Liver (tissue), 3 donors: ENCODE measurements around the gene NR6A1.

Experiments used
- ATF3 ChIP-seq: IDR thresholded peaks from 2 replicates; pipeline ENCODE4 v1.6.1; 2016; ENCODE audit warnings: antibody characterized with exemption
- CTCF ChIP-seq: fragments of 150-350 bp; IDR thresholded peaks from 2 replicates; pipeline ENCODE4 v1.5.1; 2017; ENCODE audit warnings: improper control_type of control experiment, low read depth, low read length; ENCODE audit not compliant: missing input control
- EGR1 ChIP-seq, 2 donors: IDR thresholded peaks; 2 replicates each; pipeline ENCODE4 v1.6.1; 2016 to 2018; ENCODE audit warnings: antibody characterized with exemption in 2 of 2, low read depth in 2 of 2
- GABPA ChIP-seq, 2 donors: IDR thresholded peaks in 1 of 2; conservative IDR thresholded peaks in 1 of 2; 2 replicates each; pipeline ENCODE4 v1.6.1; 2016; ENCODE audit warnings: antibody characterized with exemption in 2 of 2, mild to moderate bottlenecking in 1 of 2, moderate library complexity in 1 of 2
- RAD21 ChIP-seq, 2 donors: IDR thresholded peaks; 2 replicates each; pipeline ENCODE4 v1.6.1; 2016; ENCODE audit warnings: antibody characterized with exemption in 2 of 2, mild to moderate bottlenecking in 2 of 2
- REST ChIP-seq: IDR thresholded peaks from 2 replicates; pipeline ENCODE4 v1.6.1; 2016; ENCODE audit warnings: antibody characterized with exemption, mild to moderate bottlenecking
- RXRA ChIP-seq, 2 donors: IDR thresholded peaks; 2 replicates each; pipeline ENCODE4 v1.6.1; 2017 to 2018; ENCODE audit warnings: antibody characterized with exemption in 2 of 2, mild to moderate bottlenecking in 1 of 2
- TAF1 ChIP-seq: conservative IDR thresholded peaks from 2 replicates; pipeline ENCODE4 v1.6.1; 2016; ENCODE audit warnings: antibody characterized with exemption, mild to moderate bottlenecking
- YY1 ChIP-seq: IDR thresholded peaks from 2 replicates; pipeline ENCODE4 v1.6.1; 2016; ENCODE audit warnings: antibody characterized with exemption, mild to moderate bottlenecking
- TF ChIP-seq, protein P1 (sequence below): IDR thresholded peaks from 2 replicates; pipeline ENCODE4 v1.6.1; 2016; ENCODE audit warnings: antibody characterized with exemption
- donor health status: healthy.
- donor health status: healthy.

DNA sequence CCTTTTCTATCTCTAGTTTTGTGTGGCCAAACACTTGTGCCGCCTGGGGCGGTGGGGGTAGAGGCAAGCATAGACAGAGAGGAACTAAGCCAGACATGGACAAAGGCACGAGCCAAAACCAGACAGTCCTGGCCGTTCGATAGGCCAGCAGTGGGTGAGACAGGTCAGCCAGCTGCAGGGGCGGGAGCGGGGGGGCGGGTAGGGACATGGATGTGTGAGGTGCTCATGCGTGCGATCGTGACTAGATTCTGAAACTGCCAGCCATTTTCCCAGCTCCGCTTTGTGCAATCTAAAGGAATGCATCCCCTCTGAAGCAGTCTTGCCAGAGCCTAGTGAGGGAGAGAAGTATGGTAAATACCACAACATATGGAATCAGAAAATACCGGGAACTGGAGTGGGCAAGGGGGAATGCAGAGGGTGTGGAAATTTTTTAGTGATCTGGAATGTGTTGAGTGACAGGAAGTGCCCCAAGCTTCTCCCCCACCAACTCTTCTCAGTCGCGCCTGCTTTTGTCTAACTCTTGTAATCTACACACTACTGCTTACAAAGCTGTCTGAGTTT is 111.9 kb downstream of the NR6A1 start:
- TF ChIP-seq GABPA (IDR thresholded peaks at IDR 0.05 in 1 of 2, conservative IDR thresholded peaks at IDR 0.05 in 1 of 2) (no peak), CTCF (no peak), RAD21 (IDR thresholded peaks at IDR 0.05) (no peak), TAF1 (peak; percentile 63), YY1 (peak; percentile 97), EGR1 (IDR thresholded peaks at IDR 0.05; ENCODE audit: low read depth in 2 of 2) (peak in 1 of 2 donors; percentile 31), RXRA (IDR thresholded peaks at IDR 0.05) (peak; percentile 83 to 90), REST (no peak), ATF3 (peak; percentile 38)
- TF ChIP-seq, protein P1, sequence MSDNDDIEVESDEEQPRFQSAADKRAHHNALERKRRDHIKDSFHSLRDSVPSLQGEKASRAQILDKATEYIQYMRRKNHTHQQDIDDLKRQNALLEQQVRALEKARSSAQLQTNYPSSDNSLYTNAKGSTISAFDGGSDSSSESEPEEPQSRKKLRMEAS, result peak; percentile 38
